DND-41 (cell line): ENCODE results near the gene SLC2A6.

Experiments used
- CTCF ChIP-seq: IDR thresholded peaks from 2 replicates; pipeline ENCODE4 v1.5.1; 2012; ENCODE audit warnings: borderline replicate concordance, low read length, moderate library complexity, mild to moderate bottlenecking; ENCODE audit not compliant: poor library complexity, severe bottlenecking; ENCODE audit errors: extremely low read depth
- EZH2 ChIP-seq: IDR thresholded peaks from 3 replicates; pipeline ENCODE4 v1.6.1; 2012; ENCODE audit warnings: borderline replicate concordance, low read depth, mild to moderate bottlenecking, moderate library complexity, low read length, inconsistent platforms; ENCODE audit not compliant: severe bottlenecking

DNA sequence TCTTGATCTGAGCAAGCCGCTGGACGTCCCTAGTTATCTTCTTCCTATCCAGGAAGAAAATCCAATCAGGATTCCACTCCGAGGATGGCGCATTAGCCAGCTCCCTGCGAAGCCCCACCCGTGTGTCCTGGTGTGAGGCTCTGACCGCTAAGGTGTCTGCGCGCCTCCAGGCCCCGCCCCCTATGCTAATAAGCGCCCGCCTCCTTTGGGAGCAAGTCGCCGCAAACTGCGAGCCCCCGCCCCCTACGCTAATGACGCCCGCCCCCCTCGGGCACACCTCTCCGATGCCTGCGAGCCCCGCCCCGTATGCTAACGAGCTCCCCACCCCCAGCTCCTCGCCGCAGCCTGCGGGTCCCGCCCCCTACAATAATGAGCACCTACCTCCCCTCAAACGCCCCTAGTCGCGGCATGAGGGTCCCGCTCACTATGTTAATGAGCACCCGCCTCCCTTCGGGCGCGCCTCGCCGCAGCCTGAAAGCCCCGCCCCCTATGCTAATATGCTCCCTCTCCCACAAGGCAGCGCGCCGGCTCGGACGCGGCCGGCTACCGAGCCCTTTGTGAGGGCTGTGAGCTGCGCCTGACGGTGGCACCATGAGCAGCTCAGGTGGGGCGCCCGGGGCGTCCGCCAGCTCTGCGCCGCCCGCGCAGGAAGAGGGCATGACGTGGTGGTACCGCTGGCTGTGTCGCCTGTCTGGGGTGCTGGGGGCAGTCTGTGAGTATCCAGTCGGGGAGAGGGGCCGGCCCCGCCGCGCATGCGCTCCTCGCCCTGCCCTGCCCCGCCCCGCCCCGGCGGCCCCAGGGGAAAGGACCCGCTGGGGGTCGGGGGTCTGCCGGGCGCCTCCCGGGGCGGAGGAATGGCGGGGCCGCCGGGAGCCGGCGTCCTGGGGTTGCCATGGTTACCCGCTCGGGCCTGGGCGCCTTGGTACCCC lies 19.2 kb downstream of the SLC2A6 start, which contains the start of gene CACFD1:
- no peak for TF ChIP-seq CTCF
- TF ChIP-seq EZH2: no peak
